HG03432 (cell line): ENCODE measurements around the gene ORM1.
"Not testable (repeated sequence)": the region's sequence is repeated elsewhere in the genome, so short reads cannot be mapped to it uniquely, and the experiment has no call there.

Experiments used
- ATAC-seq: cut with Tn5 transposase; IDR thresholded peaks from one replicate; pipeline ENCODE4 v1.9.1; 2021; ENCODE audit warnings: mild to moderate bottlenecking, moderate library complexity; ENCODE audit not compliant: unreplicated experiment

Gene ORM1

GRCh38 chr9:114322160-114322818 is 609 bp upstream of the ORM1 start:
- ATAC-seq: not testable (repeated sequence)

GRCh38 chr9:114323849-114324248 is 951 bp downstream of the ORM1 start:
- ATAC-seq: not testable (repeated sequence)

GRCh38 chr9:114324492-114324891 is 1.6 kb downstream of the ORM1 start:
- no peak for ATAC-seq

- not testable (repeated sequence) for ATAC-seq
These were observed 2.1 kb downstream of the ORM1 start for GRCh38 chr9:114324965-114325364.

- not testable (repeated sequence) for ATAC-seq
These were observed 2.9 kb downstream of the ORM1 start for GRCh38 chr9:114325684-114326254.

- ATAC-seq: no peak
These were observed 4.9 kb downstream of the ORM1 start for GRCh38 chr9:114327749-114328148.

- not testable (repeated sequence) for ATAC-seq
These were observed 5.5 kb downstream of the ORM1 start for GRCh38 chr9:114328357-114328820.

- ATAC-seq: not testable (repeated sequence)
These were observed 6.2 kb downstream of the ORM1 start for GRCh38 chr9:114328937-114329624.

- ATAC-seq: not testable (repeated sequence)
These were observed 6.7 kb downstream of the ORM1 start, which contains the start of gene ORM2 for GRCh38 chr9:114329625-114330022. Gene ORM2, plus strand, starts transcription at chr9:114329869. Its CDS starts 36 bp downstream, at chr9:114329905.

- no peak for ATAC-seq
These were observed 7.7 kb downstream of the ORM1 start for GRCh38 chr9:114330636-114331035.

GRCh38 chr9:114331229-114332195 is 8.6 kb downstream of the ORM1 start:
- ATAC-seq: not testable (repeated sequence)

GRCh38 chr9:114332474-114333040 is 9.7 kb downstream of the ORM1 start:
- ATAC-seq: not testable (repeated sequence)

GRCh38 chr9:114333718-114334117 is 10.8 kb downstream of the ORM1 start:
- not testable (repeated sequence) for ATAC-seq

GRCh38 chr9:114334490-114334889 is 11.6 kb downstream of the ORM1 start:
- no peak for ATAC-seq

- ATAC-seq: no peak
These were observed 12.8 kb downstream of the ORM1 start for GRCh38 chr9:114335745-114336144.

GRCh38 chr9:114336157-114336556 is 13.3 kb downstream of the ORM1 start:
- no peak for ATAC-seq

- no peak for ATAC-seq
These were observed 13.9 kb downstream of the ORM1 start for GRCh38 chr9:114336699-114337395.

GRCh38 chr9:114338187-114338586 is 15.3 kb downstream of the ORM1 start:
- no peak for ATAC-seq

GRCh38 chr9:114339130-114339908 is 16.4 kb downstream of the ORM1 start:
- peak; percentile 76 for ATAC-seq
